ENCODE results near the gene PLCB4.

GRCh38 chr20:9417665-9418064 lies 348.8 kb downstream of the PLCB4 start:
- no peak for TF ChIP-seq CTCF (IDR thresholded peaks at IDR 0.05 in 4 of 5, conservative IDR thresholded peaks at IDR 0.05 in 1 of 5)
- TF ChIP-seq POLR2A (IDR thresholded peaks at IDR 0.05) = no peak

Data from gastrocnemius medialis (tissue), 4 donors.